CD1c-positive myeloid dendritic cell (primary cell): ENCODE results near the gene KANK2.

Source experiments
- DNase-seq: peaks from one replicate; pipeline ENCODE4 v3.0.0-alpha.2; 2016; ENCODE audit errors: extremely low spot score

The KANK2 gene

GRCh38 chr19:11225815-11226214 is 28.5 kb upstream of the KANK2 start:
- DNase-seq = no peak

GRCh38 chr19:11225172-11225571 is 27.8 kb upstream of the KANK2 start:
- DNase-seq = no peak

GRCh38 chr19:11224429-11224828 is 27.1 kb upstream of the KANK2 start:
- DNase-seq = no peak

- no peak for DNase-seq
Observed at GRCh38 chr19:11223200-11223599, 25.9 kb upstream of the KANK2 start.

- no peak for DNase-seq
Observed at GRCh38 chr19:11221082-11221598, 23.8 kb upstream of the KANK2 start.

GRCh38 chr19:11214387-11214786 is 17.0 kb upstream of the KANK2 start:
- DNase-seq = no peak

- DNase-seq = no peak
Observed at GRCh38 chr19:11210656-11210928, 13.2 kb upstream of the KANK2 start.

GRCh38 chr19:11209839-11210655 is 12.7 kb upstream of the KANK2 start:
- DNase-seq = no peak

- DNase-seq = no peak
Observed at GRCh38 chr19:11208561-11209471, 11.5 kb upstream of the KANK2 start.

- DNase-seq = no peak
Observed at GRCh38 chr19:11205939-11206570, 8.7 kb upstream of the KANK2 start.

- DNase-seq = no peak
Observed at GRCh38 chr19:11204943-11205349, 7.6 kb upstream of the KANK2 start.

GRCh38 chr19:11204076-11204602 is 6.8 kb upstream of the KANK2 start:
- DNase-seq = no peak

- peak; percentile 44 for DNase-seq
Observed at GRCh38 chr19:11203194-11204075, 6.1 kb upstream of the KANK2 start.

GRCh38 chr19:11202488-11203193 is 5.3 kb upstream of the KANK2 start:
- no peak for DNase-seq

- no peak for DNase-seq
Observed at GRCh38 chr19:11201791-11202190, 4.4 kb upstream of the KANK2 start.

- no peak for DNase-seq
Observed at GRCh38 chr19:11200931-11201330, 3.6 kb upstream of the KANK2 start.

GRCh38 chr19:11200015-11200574 is 2.8 kb upstream of the KANK2 start:
- no peak for DNase-seq

GRCh38 chr19:11199517-11199916 is 2.2 kb upstream of the KANK2 start:
- DNase-seq = no peak

- no peak for DNase-seq
Observed at GRCh38 chr19:11198769-11199424, 1.6 kb upstream of the KANK2 start.

- no peak for DNase-seq
Observed at GRCh38 chr19:11198175-11198534, 810 bp upstream of the KANK2 start.
